Measurements from ENCODE around the gene KCNN1.

KCNN1 gene

DNA sequence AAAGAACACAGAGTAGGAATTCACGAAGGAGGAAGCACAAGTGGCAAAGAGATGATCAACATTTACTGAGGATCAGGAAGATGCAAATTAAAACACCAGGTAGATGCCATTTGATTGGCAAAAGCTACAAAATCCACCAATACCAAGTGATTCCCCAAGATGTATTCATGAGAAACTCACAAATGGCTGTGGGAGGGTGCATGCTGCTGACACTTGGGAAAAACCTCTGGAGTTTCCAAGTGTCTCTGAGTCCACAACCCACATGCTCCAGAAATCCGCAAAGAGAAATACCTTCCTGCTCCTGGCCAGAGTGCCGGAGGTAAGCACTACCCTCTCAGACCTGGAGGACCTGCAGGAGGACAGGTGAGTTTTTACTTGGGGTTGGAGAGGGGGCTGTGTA is 76.8 kb downstream of the KCNN1 start:
- TF ChIP-seq, protein P1, sequence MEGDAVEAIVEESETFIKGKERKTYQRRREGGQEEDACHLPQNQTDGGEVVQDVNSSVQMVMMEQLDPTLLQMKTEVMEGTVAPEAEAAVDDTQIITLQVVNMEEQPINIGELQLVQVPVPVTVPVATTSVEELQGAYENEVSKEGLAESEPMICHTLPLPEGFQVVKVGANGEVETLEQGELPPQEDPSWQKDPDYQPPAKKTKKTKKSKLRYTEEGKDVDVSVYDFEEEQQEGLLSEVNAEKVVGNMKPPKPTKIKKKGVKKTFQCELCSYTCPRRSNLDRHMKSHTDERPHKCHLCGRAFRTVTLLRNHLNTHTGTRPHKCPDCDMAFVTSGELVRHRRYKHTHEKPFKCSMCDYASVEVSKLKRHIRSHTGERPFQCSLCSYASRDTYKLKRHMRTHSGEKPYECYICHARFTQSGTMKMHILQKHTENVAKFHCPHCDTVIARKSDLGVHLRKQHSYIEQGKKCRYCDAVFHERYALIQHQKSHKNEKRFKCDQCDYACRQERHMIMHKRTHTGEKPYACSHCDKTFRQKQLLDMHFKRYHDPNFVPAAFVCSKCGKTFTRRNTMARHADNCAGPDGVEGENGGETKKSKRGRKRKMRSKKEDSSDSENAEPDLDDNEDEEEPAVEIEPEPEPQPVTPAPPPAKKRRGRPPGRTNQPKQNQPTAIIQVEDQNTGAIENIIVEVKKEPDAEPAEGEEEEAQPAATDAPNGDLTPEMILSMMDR (conservative IDR thresholded peaks at IDR 0.05; ENCODE audit: low read length): no peak
- Histone ChIP-seq H4K20me1 (ENCODE audit: insufficient read depth, low read length, poor library complexity, severe bottlenecking) (no peaks in the 10 kb centered on the region), H2AFZ (ENCODE audit: low read length) (no peak overlapping the region), H3K9me2 (replicated peaks; ENCODE audit: low read depth, low read length) (no peaks in the 10 kb centered on the region), H3K36me3 (ENCODE audit: insufficient read depth, low read length) (no peaks in the 10 kb centered on the region), H3K4me2 (ENCODE audit: low read depth, low read length, poor library complexity, severe bottlenecking) (no peak overlapping the region), H3F3A (ENCODE audit: low read depth) (no peaks in the 10 kb centered on the region), H3K79me2 (ENCODE audit: insufficient read depth, low read length) (no peaks in the 10 kb centered on the region), H3K9ac (ENCODE audit: low read depth, low read length, poor library complexity, severe bottlenecking) (no peak overlapping the region), H3K9me3 (ENCODE audit: insufficient read depth, low read depth, low read length) (no peaks in the 10 kb centered on the region), H3K27me3 (ENCODE audit: insufficient read depth, low read length, poor library complexity, severe bottlenecking) (no peaks in the 10 kb centered on the region), H3K4me3 (ENCODE audit: low read length, poor library complexity, severe bottlenecking) (no peak overlapping the region), H3K4me1 (ENCODE audit: insufficient read depth, low read length, poor library complexity, severe bottlenecking) (no peaks in the 10 kb centered on the region)

DNA sequence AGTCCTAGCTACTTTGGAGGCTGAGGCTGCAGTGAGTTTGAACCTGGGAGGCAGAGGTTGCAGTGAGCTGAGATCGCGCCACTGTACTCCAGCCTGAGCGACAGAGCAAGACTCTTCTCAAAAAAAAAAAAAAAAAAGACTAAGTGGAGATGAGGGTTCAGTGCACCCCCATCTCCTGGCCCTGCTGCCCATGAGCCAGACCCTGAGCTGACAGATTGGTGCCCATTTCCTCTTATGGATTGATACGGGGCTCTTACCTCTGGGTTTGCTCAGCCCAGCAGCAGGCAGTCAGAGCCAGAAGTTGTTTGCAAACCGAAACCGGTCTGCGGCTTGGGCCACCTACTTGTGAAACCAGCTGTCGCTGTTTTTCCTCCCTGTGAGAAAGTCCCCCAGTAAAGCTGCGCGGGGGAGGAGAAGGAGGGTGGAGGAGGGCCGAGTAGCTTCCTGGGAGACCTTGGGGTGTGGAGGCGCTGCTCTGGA is 78.0 kb downstream of the KCNN1 start:
- Histone ChIP-seq H3K9me2 (replicated peaks; ENCODE audit: low read depth, low read length) (no peaks in the 10 kb centered on the region), H4K20me1 (ENCODE audit: insufficient read depth, low read length, poor library complexity, severe bottlenecking) (no peaks in the 10 kb centered on the region), H3K4me1 (ENCODE audit: insufficient read depth, low read length, poor library complexity, severe bottlenecking) (no peaks in the 10 kb centered on the region), H3K36me3 (ENCODE audit: insufficient read depth, low read length) (no peaks in the 10 kb centered on the region), H3K79me2 (ENCODE audit: insufficient read depth, low read length) (no peaks in the 10 kb centered on the region), H3K4me2 (ENCODE audit: low read depth, low read length, poor library complexity, severe bottlenecking) (peak overlapping the region; percentile 61), H3K4me3 (ENCODE audit: low read length, poor library complexity, severe bottlenecking) (peak overlapping the region; percentile 59), H3K9ac (ENCODE audit: low read depth, low read length, poor library complexity, severe bottlenecking) (peak overlapping the region; percentile 64), H3K9me3 (ENCODE audit: insufficient read depth, low read depth, low read length) (no peaks in the 10 kb centered on the region), H2AFZ (ENCODE audit: low read length) (peak overlapping the region; percentile 64), H3F3A (ENCODE audit: low read depth) (no peaks in the 10 kb centered on the region), H3K27me3 (ENCODE audit: insufficient read depth, low read length, poor library complexity, severe bottlenecking) (no peaks in the 10 kb centered on the region)
- no peak for TF ChIP-seq EZH2phosphoT487 (IDR thresholded peaks at IDR 0.05; ENCODE audit: borderline replicate concordance)

DNA sequence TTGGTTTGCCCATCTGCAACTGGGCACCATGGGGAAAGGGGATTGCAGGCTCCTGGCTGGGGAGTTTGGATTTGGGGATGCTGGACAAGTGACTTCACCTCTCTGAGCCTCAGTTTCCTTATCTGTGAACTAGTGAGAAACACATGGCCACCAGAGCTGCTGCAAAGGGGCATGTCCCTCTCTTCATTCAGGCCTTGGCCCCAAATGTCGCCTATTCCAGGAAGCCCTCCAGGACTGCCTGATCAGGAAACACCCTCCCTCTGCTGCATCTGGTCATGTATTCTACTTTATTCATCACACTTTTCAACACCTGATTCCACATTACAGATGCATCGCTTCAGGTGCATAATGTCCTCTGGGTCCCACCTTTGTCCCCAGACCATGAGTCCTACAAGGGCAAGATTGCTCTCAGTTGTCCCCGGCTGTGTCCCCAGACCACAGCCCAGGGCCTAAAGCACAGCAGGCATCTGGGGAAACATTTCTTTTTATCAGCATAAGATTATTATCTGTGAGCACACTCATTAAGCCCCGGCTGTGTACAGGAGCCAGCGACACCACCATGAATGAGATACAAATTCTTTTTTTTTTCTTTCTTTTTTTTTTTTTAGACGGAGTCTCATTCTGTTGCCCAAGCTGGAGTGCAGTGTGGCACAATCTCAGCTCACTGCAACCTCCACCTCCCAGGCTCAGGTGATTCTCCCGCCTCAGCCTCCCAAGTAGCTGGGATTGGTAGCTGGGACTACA is 78.6 kb downstream of the KCNN1 start:
- Histone ChIP-seq H3K9me2 (replicated peaks; ENCODE audit: low read depth, low read length) (no peaks in the 10 kb centered on the region), H3K4me3 (ENCODE audit: low read length, poor library complexity, severe bottlenecking) (peak overlapping the region; percentile 59), H3K36me3 (ENCODE audit: insufficient read depth, low read length) (no peaks in the 10 kb centered on the region), H3K9ac (ENCODE audit: low read depth, low read length, poor library complexity, severe bottlenecking) (peak overlapping the region; percentile 64), H4K20me1 (ENCODE audit: insufficient read depth, low read length, poor library complexity, severe bottlenecking) (no peaks in the 10 kb centered on the region), H3K9me3 (ENCODE audit: insufficient read depth, low read depth, low read length) (no peaks in the 10 kb centered on the region), H3K4me1 (ENCODE audit: insufficient read depth, low read length, poor library complexity, severe bottlenecking) (no peaks in the 10 kb centered on the region), H2AFZ (ENCODE audit: low read length) (peak overlapping the region; percentile 64), H3K4me2 (ENCODE audit: low read depth, low read length, poor library complexity, severe bottlenecking) (peak overlapping the region; percentile 61), H3F3A (ENCODE audit: low read depth) (no peaks in the 10 kb centered on the region), H3K27me3 (ENCODE audit: insufficient read depth, low read length, poor library complexity, severe bottlenecking) (no peaks in the 10 kb centered on the region), H3K79me2 (ENCODE audit: insufficient read depth, low read length) (no peaks in the 10 kb centered on the region)
- TF ChIP-seq, protein P1 (conservative IDR thresholded peaks at IDR 0.05; ENCODE audit: low read length): no peak
- no peak for TF ChIP-seq EZH2phosphoT487 (IDR thresholded peaks at IDR 0.05; ENCODE audit: borderline replicate concordance)

Data from Loucy (cell line).